HepG2 (cell line): ENCODE data around the gene PLSCR3. TPM values are rescaled to one million over a fixed set of nuclear protein-coding genes. Genes with fewer than 3 reads are reported as not detected.

Experiments
- ATF4 ChIP-seq, 2 experiments: fragments of 450-650 bp in 1 of 2; sonication (generic) in 1 of 2; formaldehyde crosslinking; IDR thresholded peaks; 2 replicates each; pipeline versions ENCODE4 v1.5.0 to v1.8.0; 2020 to 2022; ENCODE audit warnings: mild to moderate bottlenecking in 1 of 2, missing genetic modification reagents in 1 of 2
- ATRX ChIP-seq: sonication (generic); formaldehyde crosslinking; IDR thresholded peaks from 2 replicates; pipeline ENCODE4 v1.4.0; 2020; ENCODE audit warnings: missing genetic modification reagents, borderline replicate concordance
- CCDC6 ChIP-seq: sonication (generic); formaldehyde crosslinking; IDR thresholded peaks from 2 replicates; pipeline ENCODE4 v1.8.1; 2022; ENCODE audit warnings: mild to moderate bottlenecking, missing genetic modification reagents, moderate library complexity
- NFE2L1 ChIP-seq: sonication (generic); formaldehyde crosslinking; IDR thresholded peaks from 2 replicates; pipeline ENCODE4 v1.4.0; 2020; ENCODE audit warnings: missing genetic modification reagents, mild to moderate bottlenecking, borderline replicate concordance
- NR2C2 ChIP-seq: sonication (generic); formaldehyde crosslinking; IDR thresholded peaks from 2 replicates; pipeline ENCODE4 v1.4.0; 2020; ENCODE audit warnings: missing genetic modification reagents, mild to moderate bottlenecking, moderate library complexity, borderline replicate concordance
- NR3C1 ChIP-seq: sonication (generic); formaldehyde crosslinking; IDR thresholded peaks from 2 replicates; pipeline ENCODE4 v1.4.0; 2020; ENCODE audit warnings: missing genetic modification reagents
- POGZ ChIP-seq: sonication (generic); formaldehyde crosslinking; IDR thresholded peaks from 2 replicates; pipeline ENCODE4 v1.4.0; 2020; ENCODE audit warnings: mild to moderate bottlenecking, missing genetic modification reagents
- POLR2AphosphoS5 ChIP-seq: IDR thresholded peaks from 2 replicates; pipeline ENCODE4 v1.6.1; 2012; ENCODE audit warnings: low read depth, low read length
- POLR2G ChIP-seq: fragments of 200-400 bp; formaldehyde crosslinking; IDR thresholded peaks from 2 replicates; pipeline ENCODE4 v1.6.1; 2018; ENCODE audit warnings: mild to moderate bottlenecking, low read depth, low read length, moderate library complexity
- PTBP1 ChIP-seq: fragments of 200-400 bp; formaldehyde crosslinking; IDR thresholded peaks from 2 replicates; pipeline ENCODE4 v1.6.1; 2018; ENCODE audit warnings: low read length, low read depth; ENCODE audit not compliant: poor library complexity, severe bottlenecking
- RCOR2 ChIP-seq: IDR thresholded peaks from 2 replicates; pipeline ENCODE4 v1.6.1; 2016; ENCODE audit warnings: missing biosample characterization, missing genetic modification reagents
- SAP130 ChIP-seq: IDR thresholded peaks from 2 replicates; pipeline ENCODE4 v1.6.1; 2016; ENCODE audit warnings: low read depth
- SIN3A ChIP-seq: IDR thresholded peaks from 2 replicates; pipeline ENCODE4 v1.6.1; 2011; ENCODE audit warnings: low read depth, mild to moderate bottlenecking, control low read depth, low read length, borderline replicate concordance
- SKIL ChIP-seq: sonication (generic); formaldehyde crosslinking; IDR thresholded peaks from 2 replicates; pipeline ENCODE4 v1.8.0; 2022; ENCODE audit warnings: missing genetic modification reagents, mild to moderate bottlenecking, moderate library complexity, borderline replicate concordance
- SNAI1 ChIP-seq: sonication (generic); formaldehyde crosslinking; IDR thresholded peaks from 2 replicates; pipeline ENCODE4 v1.5.0; 2020; ENCODE audit warnings: mild to moderate bottlenecking, missing genetic modification reagents, borderline replicate concordance
- SRY ChIP-seq: sonication (generic); formaldehyde crosslinking; IDR thresholded peaks from 2 replicates; pipeline ENCODE4 v1.8.0; 2022; ENCODE audit warnings: mild to moderate bottlenecking, missing genetic modification reagents
- TAF1 ChIP-seq: sonication (generic); formaldehyde crosslinking; IDR thresholded peaks from 2 replicates; pipeline ENCODE4 v1.4.0; 2020; ENCODE audit warnings: missing genetic modification reagents
- TBP ChIP-seq: sonication (generic); formaldehyde crosslinking; IDR thresholded peaks from 2 replicates; pipeline ENCODE4 v1.5.0; 2020; ENCODE audit warnings: missing genetic modification reagents
- TFDP1 ChIP-seq: IDR thresholded peaks from 2 replicates; pipeline ENCODE4 v1.6.1; 2016; ENCODE audit warnings: missing compliant biosample characterization, missing genetic modification reagents, borderline replicate concordance
- ZFP37 ChIP-seq: sonication (generic); formaldehyde crosslinking; IDR thresholded peaks from 2 replicates; pipeline ENCODE4 v1.4.0; 2020; ENCODE audit warnings: missing genetic modification reagents, borderline replicate concordance
- ZNF704 ChIP-seq: sonication (generic); formaldehyde crosslinking; IDR thresholded peaks from 2 replicates; pipeline ENCODE4 v1.8.1; 2023; ENCODE audit warnings: mild to moderate bottlenecking, inconsistent platforms, moderate library complexity, missing genetic modification reagents, borderline replicate concordance
- ZNF850 ChIP-seq: sonication (generic); formaldehyde crosslinking; conservative IDR thresholded peaks from 2 replicates; pipeline ENCODE4 v1.9.0; 2021; ENCODE audit warnings: mild to moderate bottlenecking, missing genetic modification reagents
- polyA plus RNA-seq, 8 experiments: library from polyadenylated mRNA; depleted of rRNA in 3 of 8; stranded (reverse) in 7 of 8; unstranded in 1 of 8; fragments of >200 nt; fragmentation: Illumina TruSeq in 4 of 8; extraction: Trizol in 4 of 8; gene quantifications; 2 replicates each; pipeline versions ENCODE4 v1.2.1 to v1.2.3, GENCODE V29; 2011 to 2016; ENCODE audit warnings: low read depth in 4 of 8, missing spikeins in 1 of 8, mixed read lengths in 1 of 8; ENCODE audit not compliant: insufficient read depth in 1 of 8
- total RNA-seq, 5 experiments: library from RNA; depleted of rRNA; stranded (reverse); fragments of >200 nt; fragmentation: Illumina TruSeq; extraction: Trizol; gene quantifications; 2 replicates each; pipeline ENCODE4 v1.2.3, GENCODE V29; 2016; ENCODE audit warnings: low read depth in 1 of 5

The PLSCR3 gene
- total and polyA plus RNA-seq, 2 of the 13 experiments (the other 11 are each of a cell fraction or from before 2014, with no cell fraction given), result 5.6 to 6.2 TPM

GRCh38 chr17:7351665-7352502, 42.4 kb downstream of the PLSCR3 start, which contains the start of gene KCTD11 (continued):
- TF ChIP-seq ZNF704 (CRISPR knock-in tag) (0 out of 2 replicates have a peak, but pooled peaks have one; percentile 33), POLR2AphosphoS5 (peak; percentile 48), TAF1 (CRISPR knock-in tag) (peak; percentile 68; the same call in 1 of the 2 replicates), ZFP37 (0 out of 2 replicates have a peak, but pooled peaks have one; percentile 32), POGZ (peak; percentile 59), ATF4 (CRISPR knock-in tag; IDR thresholded peaks at IDR 0.05) (peak in 1 of 2 experiments; percentile 32; a peak in 1 of 4 replicates), ZNF850 (CRISPR knock-in tag) (no peak), SAP130 (CRISPR knock-in tag) (peak; percentile 75), SKIL (peak; percentile 85; the same call in 1 of the 2 replicates), ATRX (CRISPR knock-in tag) (no peak), TBP (CRISPR knock-in tag) (0 out of 2 replicates have a peak, but pooled peaks have one; percentile 26), SRY (CRISPR knock-in tag) (0 out of 2 replicates have a peak, but pooled peaks have one; percentile 11), RCOR2 (CRISPR knock-in tag) (0 out of 2 replicates have a peak, but pooled peaks have one; percentile 18), PTBP1 (no peak), NR3C1 (CRISPR knock-in tag) (no peak), POLR2G (peak; percentile 77), TFDP1 (CRISPR knock-in tag) (peak; percentile 45), SNAI1 (CRISPR knock-in tag) (peak; percentile 26; the same call in 1 of the 2 replicates), NFE2L1 (CRISPR knock-in tag) (no peak), CCDC6 (CRISPR knock-in tag) (0 out of 2 replicates have a peak, but pooled peaks have one; percentile 2), NR2C2 (CRISPR knock-in tag) (0 out of 2 replicates have a peak, but pooled peaks have one; percentile 34), SIN3A (0 out of 2 replicates have a peak, but pooled peaks have one; percentile 21)
